K562 (cell line): Measurements from ENCODE around the gene SCT. TPM values are rescaled to one million over a fixed set of nuclear protein-coding genes. Genes with fewer than 3 reads are reported as not detected.

Experiments used
- ATAC-seq: fragments of 200-7000 bp; cut with Tn5 transposase; 3 replicates; pipeline ENCODE4 v1.9.1; 2020; ENCODE audit warnings: moderate library complexity
- BruUV-seq: library from RNA; stranded (reverse); fragments of 400-500 nt; replicated peaks from 2 replicates; lab custom pipeline; 2021; lab: Mats Ljungman, UMichigan
- CTCF ChIA-PET: fragments of 300-600 bp; formaldehyde crosslinking; extraction: SDS; loops from one replicate; lab custom pipeline; 2021; ENCODE audit warnings: low intra/inter-chr PET ratio; lab: Yijun Ruan, JAX
- POLR2A ChIA-PET: fragments of 300-600, 350-650 bp; sonication (Branson Sonifier 250); formaldehyde crosslinking; extraction: SDS; loops from one replicate; lab custom pipeline; 2021; ENCODE audit warnings: antibody characterized with exemption, inconsistent platforms; lab: Yijun Ruan, JAX
- DNase-seq, 4 experiments: peaks; one replicate each; pipeline versions ENCODE4 v3.0.0 to v3.0.0-alpha.2; 2011 to 2018; ENCODE audit warnings: low spot score in 3 of 4, mixed read lengths in 3 of 4; ENCODE audit errors: extremely low read depth in 1 of 4
- FAIRE-seq: peaks from 2 replicates; lab custom pipeline; 2011; peaks lifted over from hg19 to GRCh38; lab: Jason Lieb, UNC
- H2AFZ ChIP-seq: 2 replicates; pipeline ENCODE4 v1.6.0; 2011; ENCODE audit warnings: low read depth, low read length, control low read depth, inconsistent platforms
- H3K27ac ChIP-seq: fragments of 200-600 bp; 3 replicates; pipeline ENCODE4 v1.8.0; 2011; ENCODE audit warnings: low read depth, mild to moderate bottlenecking, control low read depth, inconsistent platforms, low read length, moderate library complexity, mixed read lengths; ENCODE audit errors: extremely low read depth
- H3K27me3 ChIP-seq, 2 experiments: fragments of 300-600 bp in 1 of 2; 2 replicates in 1 of 2; 3 replicates in 1 of 2; pipeline versions ENCODE4 v1.6.0 to v1.8.0; 2011; ENCODE audit warnings: inconsistent platforms in 2 of 2, low read length in 2 of 2, mild to moderate bottlenecking in 1 of 2, mixed read lengths in 1 of 2, moderate library complexity in 1 of 2; ENCODE audit not compliant: control insufficient read depth in 2 of 2, insufficient read depth in 2 of 2
- H3K36me3 ChIP-seq: fragments of 300-600 bp; 3 replicates; pipeline ENCODE4 v1.8.0; 2011; ENCODE audit warnings: mild to moderate bottlenecking, low read length, inconsistent platforms; ENCODE audit not compliant: control insufficient read depth, insufficient read depth
- H3K4me1 ChIP-seq, 2 experiments: fragments of 200-600 bp in 1 of 2; replicated peaks in 1 of 2; 2 replicates in 1 of 2; 3 replicates in 1 of 2; pipeline versions ENCODE4 v1.5.1 to v1.8.0; 2011; ENCODE audit warnings: inconsistent platforms in 2 of 2, low read length in 2 of 2, mild to moderate bottlenecking in 1 of 2, mixed read lengths in 1 of 2, moderate library complexity in 1 of 2; ENCODE audit not compliant: control insufficient read depth in 2 of 2, insufficient read depth in 2 of 2
- H3K4me2 ChIP-seq: 2 replicates; pipeline ENCODE4 v1.6.1; 2011; ENCODE audit warnings: low read length, control low read depth, inconsistent platforms, mixed read lengths; ENCODE audit not compliant: insufficient read depth
- H3K4me3 ChIP-seq: fragments of 200-600 bp; sonication (generic), shearing (Covaris generic); 2 replicates; pipeline ENCODE4 v1.5.1; 2016; ENCODE audit warnings: control low read depth, inconsistent platforms
- H3K79me2 ChIP-seq: fragments of 200-600 bp; 3 replicates; pipeline ENCODE4 v1.8.0; 2011; ENCODE audit warnings: low read length, inconsistent platforms; ENCODE audit not compliant: control insufficient read depth, insufficient read depth
- H3K9ac ChIP-seq, 2 experiments: 2 replicates each; pipeline versions ENCODE4 v1.6.0 to v1.6.1; 2011; ENCODE audit warnings: low read depth in 2 of 2, low read length in 2 of 2, control low read depth in 1 of 2, inconsistent platforms in 1 of 2, mild to moderate bottlenecking in 1 of 2, mixed read lengths in 1 of 2; ENCODE audit not compliant: insufficient read depth in 1 of 2
- H3K9me1 ChIP-seq: one replicate; pipeline ENCODE4 v1.6.0; 2011; ENCODE audit warnings: inconsistent platforms, mild to moderate bottlenecking, low read length, moderate library complexity; ENCODE audit not compliant: control insufficient read depth, insufficient read depth
- H3K9me3 ChIP-seq: replicated peaks from 2 replicates; pipeline ENCODE4 v1.5.1; 2011; ENCODE audit warnings: low read depth, low read length, inconsistent platforms; ENCODE audit not compliant: control insufficient read depth, insufficient read depth
- H4K20me1 ChIP-seq: replicated peaks from 2 replicates; pipeline ENCODE4 v1.6.1; 2011; ENCODE audit warnings: low read length, inconsistent platforms, mixed read lengths; ENCODE audit not compliant: control insufficient read depth, insufficient read depth
- ARID1B ChIP-seq: fragments of 450-650 bp; IDR thresholded peaks from 2 replicates; pipeline ENCODE4 v1.6.1; 2016; ENCODE audit warnings: antibody characterized with exemption, mild to moderate bottlenecking, inconsistent platforms
- BCLAF1 ChIP-seq, 2 experiments: fragments of 450-650 bp in 1 of 2; IDR thresholded peaks; 2 replicates each; pipeline ENCODE4 v1.6.1; 2011 to 2017; ENCODE audit warnings: low read depth in 2 of 2, antibody characterized with exemption in 1 of 2, borderline replicate concordance in 1 of 2, low read length in 1 of 2, mild to moderate bottlenecking in 1 of 2, mixed read lengths in 1 of 2; ENCODE audit not compliant: control insufficient read depth in 1 of 2
- CREB3 ChIP-seq: fragments of 450-650 bp; conservative IDR thresholded peaks from 2 replicates; pipeline ENCODE4 v1.6.1; 2016; ENCODE audit warnings: missing genetic modification characterization, low read depth, mild to moderate bottlenecking, missing compliant biosample characterization, moderate library complexity
- RBFOX2 ChIP-seq: fragments of 200-400 bp; formaldehyde crosslinking; IDR thresholded peaks from 2 replicates; pipeline ENCODE4 v1.6.1; 2017; ENCODE audit warnings: low read depth, mild to moderate bottlenecking, low read length, moderate library complexity
- SRSF9 ChIP-seq: fragments of 200-400 bp; formaldehyde crosslinking; IDR thresholded peaks from 2 replicates; pipeline ENCODE4 v1.6.1; 2017; ENCODE audit warnings: low read depth, low read length, borderline replicate concordance
- TCFL5 ChIP-seq: fragments of 250-450 bp; sonication (Bioruptor Pico); conservative IDR thresholded peaks from 2 replicates; pipeline ENCODE4 v1.6.1; 2021; ENCODE audit warnings: mild to moderate bottlenecking, moderate library complexity, matching md5 sums
- ZNF277 ChIP-seq: fragments of 250-450 bp; sonication (Bioruptor Pico); IDR thresholded peaks from 2 replicates; pipeline ENCODE4 v1.8.0; 2022; ENCODE audit warnings: inconsistent platforms, mild to moderate bottlenecking, moderate library complexity, borderline replicate concordance
- ZNF57 ChIP-seq: fragments of 450-650 bp; formaldehyde crosslinking; IDR thresholded peaks from 2 replicates; pipeline ENCODE4 v1.4.0; 2020; ENCODE audit warnings: mild to moderate bottlenecking, moderate library complexity
- WGBS: fragments of 100-300 bp; shearing (Covaris generic); methylation state at CpG from one replicate; pipeline ENCODE4 v1.1.6; 2016; ENCODE audit warnings: low coverage, mixed read lengths; ENCODE audit not compliant: insufficient coverage; ENCODE audit errors: missing lambda C conversion rate; 5-methylcytosine and 5-hydroxymethylcytosine counted together
- in situ Hi-C: fragments of 300-500 bp; cut with MboI; formaldehyde crosslinking; loops from 4 replicates; pipeline ENCODE4 v1.15.0; 2018; ENCODE audit warnings: inconsistent platforms, mixed read lengths
- intact Hi-C: fragments of 100-400 bp; cut with micrococcal nuclease; formaldehyde crosslinking; loops from 2 replicates; pipeline ENCODE4 v1.14.2; 2022
- polyA plus RNA-seq, 8 experiments: library from polyadenylated mRNA; depleted of rRNA in 4 of 8; stranded (reverse) in 5 of 8; unstranded in 3 of 8; fragments of >200 nt; fragmentation: Nextera tagmentation in 2 of 8; fragmentation: Illumina TruSeq in 1 of 8; extraction: Ambion mirVana in 2 of 8; extraction: Trizol in 1 of 8; gene quantifications; 2 replicates each; pipeline versions ENCODE4 v1.2.1 to v1.2.3, GENCODE V29; 2011 to 2014; ENCODE audit warnings: inconsistent platforms in 1 of 8, missing spikeins in 1 of 8
- total RNA-seq, 7 experiments: library from RNA; depleted of rRNA in 6 of 7; stranded (reverse); fragments of >200 nt in 6 of 7; fragmentation: Illumina TruSeq in 2 of 7; extraction: Trizol in 2 of 7; gene quantifications; 2 replicates each; pipeline versions ENCODE4 v1.2.1 to v1.2.3, GENCODE V29; 2011 to 2021; ENCODE audit warnings: low replicate concordance in 1 of 7

The SCT gene
- total and polyA plus RNA-seq, 9 of the 15 experiments (the other 6 are each of a cell fraction or from before 2014, with no cell fraction given), result not detected

GRCh38 chr11:674406-674805, 47.4 kb upstream of the SCT start:
- WGBS, result 89% methylated on average over 16 of the region's 17 CpGs
- Histone ChIP-seq H2AFZ (no peak overlapping the region), H3K4me1 (peaks cover 0 to 2% of the 10 kb centered on the region in 2 experiments; a peak in 1 of 5 replicates), H3K36me3 (peaks cover 66% of the 10 kb centered on the region), H4K20me1 (no peaks in the 10 kb centered on the region), H3K9me3 (no peaks in the 10 kb centered on the region), H3K4me2 (no peak overlapping the region), H3K27me3 (no peaks in the 10 kb centered on the region), H3K27ac (no peak overlapping the region)
- CTCF ChIA-PET, result no interaction called here
- intact Hi-C loops (no loop called here), in situ Hi-C loops (no loop called here)
- BruUV-seq, result no TSS peak
- FAIRE-seq, result no peak
- ATAC-seq, result no peak
- TF ChIP-seq CREB3 (tag), result no peak
- TF ChIP-seq ARID1B, result no peak
- no peak for TF ChIP-seq SRSF9
- no peak for TF ChIP-seq BCLAF1 (IDR thresholded peaks at IDR 0.05; ENCODE audit: borderline replicate concordance in 1 of 2, control insufficient read depth in 1 of 2, low read depth in 2 of 2, low read length in 1 of 2)
- no peak for TF ChIP-seq RBFOX2
- TF ChIP-seq ZNF277 (CRISPR knock-in tag), result no peak
- no peak for TF ChIP-seq TCFL5 (CRISPR knock-in tag)
- TF ChIP-seq ZNF57 (CRISPR knock-in tag), result no peak
- TF ChIP-seq, all 486 proteins: peak for 0
- no peaks in the 10 kb centered on the region for H3K9me1 ChIP-seq
- H3K4me3 ChIP-seq, result no peak overlapping the region
- H3K79me2 ChIP-seq, result no peaks in the 10 kb centered on the region
- no peak overlapping the region for H3K9ac ChIP-seq
- POLR2A ChIA-PET, result interaction anchor here (0.6 to 2.9 kb wide), 9 partner anchors 9 to 132 kb away, joined by 3 to 14 read pairs (median 3); partner anchors contain the start of genes DEAF1 and TMEM80
- DNase-seq, result no peak
